RWPE1 (cell line): ENCODE measurements around the gene PNPLA4.

ENCODE experiments used
- CTCF ChIA-PET: fragments of 350-600 bp; sonication (Branson Sonifier 250); formaldehyde crosslinking; extraction: SDS; loops from one replicate; lab custom pipeline; 2021; lab: Yijun Ruan, JAX
- POLR2A ChIA-PET: fragments of 400-600 bp; formaldehyde crosslinking; extraction: SDS; loops from one replicate; lab custom pipeline; 2020; ENCODE audit warnings: antibody characterized with exemption; ENCODE audit not compliant: low non-redundant PET; lab: Yijun Ruan, JAX
- DNase-seq: peaks from one replicate; pipeline ENCODE4 v3.0.0; 2012; ENCODE audit warnings: low spot score
- H3K27ac ChIP-seq: fragments of 450-650 bp; 2 replicates; pipeline ENCODE4 v1.5.1; 2017
- TF ChIP-seq, protein P1 (sequence below): fragments of 450-650 bp; conservative IDR thresholded peaks from 2 replicates; pipeline ENCODE4 v1.5.1; 2017; ENCODE audit warnings: low read depth, mild to moderate bottlenecking

The PNPLA4 gene

DNA sequence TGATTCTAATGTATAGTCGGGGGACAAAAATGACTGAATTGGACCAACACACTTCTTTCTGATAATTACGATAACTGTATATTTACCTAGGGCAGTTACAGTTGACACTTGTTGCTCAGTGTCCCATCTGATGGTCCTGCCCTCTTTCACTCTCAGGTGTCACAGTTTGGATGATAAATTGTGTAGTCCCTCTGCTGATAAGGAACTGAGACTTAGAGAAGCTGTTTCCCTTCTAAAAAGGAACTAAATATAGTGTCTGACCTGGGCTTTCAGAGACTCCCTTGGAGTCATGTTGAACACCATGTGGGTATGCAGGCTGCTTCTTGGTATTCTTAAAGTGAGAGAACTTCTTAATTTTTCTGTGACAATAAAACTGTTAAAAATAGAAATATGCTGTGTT is 23.7 kb upstream of the PNPLA4 start:
- no peak for DNase-seq
- CTCF ChIA-PET, result no interaction called here

DNA sequence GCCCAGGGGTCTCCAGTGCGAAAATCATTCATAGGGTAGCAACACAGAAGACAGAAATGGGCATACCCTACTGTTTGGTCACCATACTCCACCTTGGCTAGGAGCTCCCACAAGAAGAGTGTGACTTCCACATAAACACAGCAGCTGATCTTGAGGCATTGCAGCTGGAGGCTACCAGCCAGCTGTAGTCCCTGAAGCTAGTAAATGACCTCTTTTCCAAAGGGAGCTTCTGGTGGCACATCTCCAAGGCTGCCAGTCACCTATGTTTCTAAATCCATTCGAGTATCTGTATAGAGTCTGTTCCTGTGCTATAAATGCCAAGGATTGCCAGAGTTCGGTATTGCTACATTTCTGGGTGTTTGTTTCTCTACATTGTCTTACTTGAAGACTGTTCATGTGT is 21.3 kb upstream of the PNPLA4 start:
- TF ChIP-seq, protein P1, sequence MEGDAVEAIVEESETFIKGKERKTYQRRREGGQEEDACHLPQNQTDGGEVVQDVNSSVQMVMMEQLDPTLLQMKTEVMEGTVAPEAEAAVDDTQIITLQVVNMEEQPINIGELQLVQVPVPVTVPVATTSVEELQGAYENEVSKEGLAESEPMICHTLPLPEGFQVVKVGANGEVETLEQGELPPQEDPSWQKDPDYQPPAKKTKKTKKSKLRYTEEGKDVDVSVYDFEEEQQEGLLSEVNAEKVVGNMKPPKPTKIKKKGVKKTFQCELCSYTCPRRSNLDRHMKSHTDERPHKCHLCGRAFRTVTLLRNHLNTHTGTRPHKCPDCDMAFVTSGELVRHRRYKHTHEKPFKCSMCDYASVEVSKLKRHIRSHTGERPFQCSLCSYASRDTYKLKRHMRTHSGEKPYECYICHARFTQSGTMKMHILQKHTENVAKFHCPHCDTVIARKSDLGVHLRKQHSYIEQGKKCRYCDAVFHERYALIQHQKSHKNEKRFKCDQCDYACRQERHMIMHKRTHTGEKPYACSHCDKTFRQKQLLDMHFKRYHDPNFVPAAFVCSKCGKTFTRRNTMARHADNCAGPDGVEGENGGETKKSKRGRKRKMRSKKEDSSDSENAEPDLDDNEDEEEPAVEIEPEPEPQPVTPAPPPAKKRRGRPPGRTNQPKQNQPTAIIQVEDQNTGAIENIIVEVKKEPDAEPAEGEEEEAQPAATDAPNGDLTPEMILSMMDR, result no peak
- POLR2A ChIA-PET, result no interaction called here

More for the DNA sequence above, 23.7 kb upstream of the PNPLA4 start:
- TF ChIP-seq, protein P1, result no peak
- H3K27ac ChIP-seq, result no peak overlapping the region
- POLR2A ChIA-PET, result no interaction called here

DNA sequence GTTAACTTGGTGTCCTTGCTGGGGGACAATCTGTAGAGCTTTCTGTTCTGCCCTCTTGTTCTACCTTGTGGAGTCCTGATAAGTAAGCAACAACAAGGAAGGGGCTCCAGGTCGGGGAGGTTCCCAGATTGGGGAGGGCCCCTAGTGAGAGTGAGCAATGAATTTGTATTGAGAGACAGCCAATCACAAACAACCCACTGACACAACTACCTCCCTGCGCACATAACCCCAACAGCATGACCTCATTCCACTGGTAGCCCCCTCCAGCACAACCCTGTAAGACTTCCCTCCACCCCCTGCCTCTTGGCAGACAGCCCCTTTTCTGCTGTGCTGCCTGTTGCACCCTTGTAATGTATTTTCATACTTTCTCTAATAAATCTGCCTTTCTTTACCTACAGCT is 19.7 kb upstream of the PNPLA4 start:
- CTCF ChIA-PET, result no interaction called here
- POLR2A ChIA-PET, result no interaction called here
- DNase-seq, result no peak
- no peak overlapping the region for H3K27ac ChIP-seq
- TF ChIP-seq, protein P1, result no peak

More for the DNA sequence above, 21.3 kb upstream of the PNPLA4 start:
- DNase-seq, result no peak
- CTCF ChIA-PET, result no interaction called here
- no peak overlapping the region for H3K27ac ChIP-seq

DNA sequence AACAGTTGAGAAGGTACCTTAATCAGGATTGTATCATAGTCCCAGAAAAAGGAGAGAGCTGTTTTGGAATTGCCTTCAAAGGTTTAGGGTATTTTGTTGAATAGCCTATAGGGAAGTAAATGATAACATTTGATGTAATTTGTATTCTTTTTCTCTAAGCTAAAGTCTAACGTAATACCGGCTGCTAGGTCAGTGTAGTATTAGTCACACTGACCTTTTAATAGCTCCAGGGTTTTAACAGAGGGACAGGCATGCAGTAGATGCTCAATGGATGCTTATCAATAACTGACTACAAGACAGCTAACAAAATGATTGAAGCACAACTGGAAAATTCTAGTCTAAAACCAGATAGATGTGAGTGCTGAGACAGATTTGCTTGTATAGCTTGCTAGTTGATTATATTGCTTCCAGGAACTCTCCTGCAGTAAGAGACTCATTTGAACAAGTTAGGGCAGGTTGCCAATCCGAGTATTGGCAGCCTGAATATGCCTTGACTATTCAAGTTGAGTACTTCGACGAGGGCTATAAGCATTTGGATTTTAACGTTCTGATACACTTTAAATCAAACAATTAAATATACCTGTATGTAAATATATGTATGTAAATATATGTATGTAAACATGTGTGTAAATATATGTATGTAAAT is 16.5 kb upstream of the PNPLA4 start:
- peak; percentile 5 for DNase-seq
- TF ChIP-seq, protein P1, result no peak
- ChIA-PET POLR2A (interaction anchor here (0.7 kb wide), 1 partner anchor 1537 kb away, joined by 3 read pairs; no protein-coding TSS in a partner anchor), CTCF (no interaction called here)
- no peak overlapping the region for H3K27ac ChIP-seq

DNA sequence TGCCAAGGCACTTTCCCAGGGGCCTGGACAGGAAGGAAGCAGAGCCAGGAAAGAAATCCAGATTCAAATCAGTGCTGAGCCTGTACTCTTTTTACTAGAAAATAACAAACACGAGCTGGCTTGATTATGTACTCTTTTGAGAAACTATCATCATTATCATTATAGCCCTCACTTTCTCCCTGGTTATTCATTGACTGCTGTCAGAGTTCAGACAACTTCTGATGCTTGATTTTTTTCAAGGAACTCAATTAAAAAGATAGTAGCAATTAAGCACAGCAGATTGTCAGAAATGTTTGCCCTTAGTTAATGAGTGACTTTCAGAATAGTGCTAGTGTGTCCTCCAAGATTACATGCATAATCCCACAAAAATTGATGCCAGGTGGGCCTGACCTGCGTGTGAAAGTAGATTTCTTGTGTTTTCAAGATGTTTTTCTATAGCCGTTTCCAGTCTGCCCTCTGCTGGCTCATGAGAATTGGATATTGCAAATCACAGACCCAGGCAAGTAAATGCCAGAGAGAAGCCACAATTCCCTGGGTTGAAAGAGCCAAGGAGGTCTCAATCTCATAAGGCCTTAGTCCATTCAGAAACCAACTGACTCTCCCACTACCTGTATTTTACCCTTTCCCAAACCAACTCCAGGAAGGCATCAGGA is 14.3 kb upstream of the PNPLA4 start:
- no peak for DNase-seq
- TF ChIP-seq, protein P1, result 0 out of 2 replicates have a peak, but pooled peaks have one; percentile 12
- ChIA-PET POLR2A (no interaction called here), CTCF (no interaction called here)
- no peak overlapping the region for H3K27ac ChIP-seq

DNA sequence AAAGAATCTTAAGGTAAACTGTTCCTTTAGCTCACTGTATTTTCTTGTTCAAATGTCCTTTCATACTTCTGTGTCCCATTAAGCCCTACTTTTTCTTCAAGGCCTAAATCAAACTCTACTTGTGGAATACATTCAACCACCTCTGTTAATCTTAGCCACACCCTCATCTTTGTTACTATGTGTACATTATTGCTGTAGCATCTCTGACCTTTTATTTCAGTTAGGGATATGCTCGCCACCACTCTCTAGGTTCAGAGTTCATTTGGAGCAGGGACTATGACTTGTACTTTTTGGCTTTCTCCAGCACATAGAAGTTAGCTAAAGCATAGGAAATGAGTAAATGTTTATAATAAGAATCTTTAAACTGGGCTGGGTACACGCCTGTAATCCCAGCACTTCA is 6.8 kb upstream of the PNPLA4 start:
- H3K27ac ChIP-seq, result no peak overlapping the region
- CTCF ChIA-PET, result no interaction called here
- TF ChIP-seq, protein P1, result no peak
- DNase-seq, result no peak
- POLR2A ChIA-PET, result no interaction called here
